NCI-H82 treated with DMSO at 0.1 percent for 48 hours (cell line): Measurements from ENCODE around the gene NFIX.

Source experiments
- DNase-seq: peaks from one replicate; lab custom pipeline; 2025; ENCODE audit not compliant: unreplicated experiment; lab: John Stamatoyannopoulos, UW

Gene NFIX

DNA sequence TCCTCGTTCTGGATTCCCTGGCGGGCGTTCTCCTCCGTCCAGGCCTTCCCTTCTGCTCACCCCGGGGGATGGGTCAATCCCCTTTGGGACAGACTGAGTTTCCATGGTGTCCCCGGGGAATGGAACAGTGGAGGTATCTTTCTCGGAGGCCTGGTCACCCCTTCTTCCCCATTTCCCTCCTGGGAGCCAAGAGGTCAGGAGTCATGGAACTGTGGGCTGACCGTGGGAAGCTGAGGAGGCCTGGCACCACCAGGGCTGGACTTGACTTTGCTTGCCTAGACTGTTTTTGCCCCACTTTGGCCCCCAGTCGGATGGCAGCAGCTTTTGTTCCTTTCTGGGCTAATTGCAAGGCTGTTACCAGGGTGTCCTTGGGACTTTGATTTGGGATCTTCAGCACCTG lies 124.8 kb downstream of the NFIX start:
- no peak for DNase-seq

DNA sequence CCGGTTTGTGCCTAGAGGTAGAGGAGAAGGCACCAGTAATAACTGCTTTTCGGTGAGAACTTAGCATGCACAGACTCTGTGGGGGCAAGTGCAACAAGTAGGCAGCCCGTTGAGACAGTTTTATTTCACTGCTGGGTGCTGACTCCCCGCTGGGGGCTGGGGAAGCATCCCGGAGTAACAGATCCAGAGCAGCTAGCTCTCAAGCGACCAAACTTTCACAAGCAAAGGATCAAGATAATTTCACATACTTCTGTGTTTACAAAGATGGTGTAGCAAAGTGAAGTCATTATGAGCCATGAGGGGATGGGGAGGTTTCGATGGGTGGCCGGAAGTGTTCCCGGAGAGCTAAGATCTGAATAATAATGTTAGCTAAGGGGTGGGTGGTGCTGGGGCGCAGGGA lies 125.5 kb downstream of the NFIX start:
- DNase-seq: no peak

DNA sequence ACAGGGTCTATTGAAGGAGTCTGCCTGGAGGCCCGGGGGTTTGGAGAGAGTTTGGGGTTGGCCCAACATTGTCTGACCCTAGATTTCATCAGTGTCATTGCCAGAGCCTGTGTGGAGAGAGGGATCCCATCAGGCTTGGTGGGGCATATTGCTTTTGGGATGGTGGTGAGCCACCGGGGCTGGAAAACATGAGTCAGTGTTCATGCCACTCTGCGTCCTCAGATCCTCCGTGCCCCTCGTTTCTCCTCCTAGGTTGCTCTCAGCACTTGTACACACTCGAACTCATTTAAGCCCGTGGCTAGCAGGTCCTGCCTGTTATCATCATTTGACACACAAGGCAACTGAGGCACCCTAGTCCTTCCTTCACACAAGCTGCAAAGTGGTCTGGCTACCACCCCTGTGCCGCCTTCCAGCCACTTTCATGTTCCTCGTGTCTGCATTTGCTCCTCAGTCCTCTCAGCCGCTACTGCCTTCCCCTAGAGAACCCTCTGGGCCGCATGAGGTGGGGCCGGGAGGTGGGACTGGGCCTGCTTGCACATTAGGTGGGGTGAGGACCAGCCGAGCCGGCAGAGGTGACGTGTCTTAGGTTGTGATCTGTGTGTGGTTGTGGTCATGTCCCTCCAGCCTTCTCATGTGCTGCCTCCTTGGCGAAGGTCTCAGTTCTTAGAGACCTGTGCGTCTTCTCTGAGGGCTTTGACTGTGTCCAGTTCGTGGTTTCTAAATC lies 126.4 kb downstream of the NFIX start:
- DNase-seq: no peak

DNA sequence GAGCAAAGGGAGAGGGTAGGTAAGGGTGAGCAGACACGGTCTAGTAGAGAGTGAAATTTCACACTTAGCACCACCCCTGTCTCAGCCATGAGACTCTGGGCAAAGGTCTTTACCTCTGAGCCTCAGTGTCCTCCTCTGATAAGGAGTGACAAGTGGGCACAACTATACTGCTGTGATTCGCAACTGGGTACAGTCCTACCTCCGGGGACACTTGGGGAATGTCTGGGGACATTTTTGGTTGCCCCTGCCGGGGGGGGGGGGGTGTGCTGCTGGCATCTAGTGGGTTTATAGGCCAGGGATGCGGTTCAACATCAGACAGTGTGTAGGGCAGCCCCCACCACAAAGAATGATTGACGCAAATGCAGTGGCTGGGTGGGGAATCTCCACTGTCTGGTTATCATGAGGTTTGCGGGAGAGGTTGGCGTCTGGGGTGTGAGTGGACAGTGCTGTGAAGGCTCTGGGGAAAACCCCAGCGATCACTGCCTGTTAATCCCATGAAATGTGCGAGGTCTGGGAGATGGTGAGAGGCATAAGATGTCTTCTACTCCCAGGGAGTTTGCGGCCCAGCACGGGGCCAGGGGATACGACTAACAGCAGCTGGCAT lies 127.1 kb downstream of the NFIX start:
- DNase-seq: no peak

DNA sequence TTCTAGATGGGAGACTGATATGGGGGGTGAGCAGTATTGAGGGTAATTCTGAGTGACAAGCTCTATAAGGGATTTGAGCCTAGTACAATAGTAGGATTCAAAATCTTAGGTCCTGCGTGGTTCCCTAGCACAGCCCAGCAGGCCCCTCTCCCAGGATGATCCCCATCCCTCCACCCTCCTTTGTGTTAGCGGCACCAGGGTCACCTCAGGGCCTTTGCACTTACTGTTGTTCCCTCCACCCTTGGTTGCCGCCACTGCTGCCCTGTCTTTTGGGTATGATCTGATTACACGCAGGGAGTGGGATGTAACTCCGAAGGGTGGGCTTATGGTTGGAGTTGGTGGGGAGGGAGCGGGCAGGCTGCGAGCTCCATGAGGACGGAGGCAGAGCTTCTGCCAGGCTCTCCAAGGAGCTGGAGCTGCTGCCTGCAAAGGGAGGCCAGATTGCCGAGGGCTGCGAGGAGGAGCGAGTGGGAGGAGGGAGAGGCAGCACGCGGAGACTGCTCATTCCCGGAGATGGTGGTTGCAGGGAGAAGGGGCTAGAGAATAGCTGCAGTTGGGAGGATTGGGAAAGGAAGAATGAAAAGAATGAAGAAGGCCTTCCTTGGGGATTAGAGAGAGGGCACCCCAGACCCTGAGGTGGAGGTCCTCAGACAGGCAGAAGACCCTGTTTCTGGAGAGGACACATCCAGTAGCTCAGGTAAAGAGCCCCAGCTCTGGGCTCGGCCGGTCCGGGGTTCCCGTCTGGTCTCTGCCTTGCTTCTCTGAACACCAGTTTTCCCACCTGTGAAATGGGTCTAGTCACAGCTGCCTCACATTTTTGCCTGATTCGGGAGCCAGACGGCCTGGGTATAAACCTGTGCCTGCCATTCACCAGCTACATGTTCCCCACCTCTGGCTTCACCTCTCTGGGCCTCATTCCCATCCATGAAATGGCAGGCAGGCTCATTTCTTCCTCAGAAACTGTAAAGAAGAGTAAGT lies 128.0 kb downstream of the NFIX start:
- no peak for DNase-seq

DNA sequence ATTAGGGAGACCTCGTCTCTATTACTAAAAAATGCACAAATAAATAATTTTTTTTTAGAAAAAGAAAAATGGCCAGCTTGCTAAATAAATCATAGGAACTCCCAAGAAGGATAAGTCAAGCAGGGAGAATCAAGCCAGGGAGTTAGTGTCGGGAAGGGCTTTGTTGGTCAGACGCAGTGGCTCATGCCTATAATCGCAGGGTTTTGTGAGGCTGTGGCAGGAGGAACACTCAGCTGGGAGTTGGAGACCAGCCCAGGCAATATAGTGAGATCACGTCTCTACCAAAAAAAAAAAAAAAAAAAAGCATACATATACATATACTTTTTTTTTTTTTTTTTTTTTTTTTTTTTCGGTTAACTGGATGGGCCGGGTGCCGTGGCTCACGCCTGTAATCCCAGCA lies 131.8 kb downstream of the NFIX start:
- DNase-seq: no peak

DNA sequence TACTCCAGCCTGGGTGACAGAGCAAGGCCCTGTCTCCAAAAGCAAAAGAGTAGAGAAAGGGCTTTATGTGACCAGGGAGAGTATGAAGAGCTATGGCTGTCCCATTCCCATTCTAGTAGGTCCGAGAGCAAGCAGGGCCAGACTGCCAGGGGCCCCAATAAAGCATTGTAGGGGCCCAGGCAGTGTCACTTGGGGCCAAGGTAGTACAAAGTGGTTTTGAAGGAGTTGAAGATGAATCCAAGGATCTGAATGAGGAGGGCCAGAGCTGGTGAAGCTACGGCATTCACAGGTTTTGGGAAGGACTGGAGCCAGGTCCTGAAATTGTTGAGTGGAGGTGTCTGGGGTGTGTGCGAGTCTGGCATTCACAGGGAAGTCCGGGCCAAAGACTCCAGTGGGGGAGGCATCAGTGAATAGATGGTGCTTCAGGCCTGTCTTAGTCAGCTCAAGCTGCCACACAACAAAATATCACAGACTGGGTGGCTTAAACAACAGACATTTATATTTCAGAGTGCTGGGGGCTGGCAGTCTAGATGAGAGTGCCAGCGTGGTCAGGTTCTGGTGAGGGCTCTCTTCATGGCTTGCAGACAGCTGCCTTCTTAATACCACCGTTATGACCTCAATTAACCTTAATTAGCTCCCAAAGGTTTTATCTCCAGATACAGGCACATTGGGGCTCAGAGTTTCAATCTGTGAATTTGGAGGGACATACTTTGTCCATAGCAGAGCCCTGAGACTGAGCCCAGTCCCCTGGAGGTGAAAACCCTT lies 132.7 kb downstream of the NFIX start:
- no peak for DNase-seq

DNA sequence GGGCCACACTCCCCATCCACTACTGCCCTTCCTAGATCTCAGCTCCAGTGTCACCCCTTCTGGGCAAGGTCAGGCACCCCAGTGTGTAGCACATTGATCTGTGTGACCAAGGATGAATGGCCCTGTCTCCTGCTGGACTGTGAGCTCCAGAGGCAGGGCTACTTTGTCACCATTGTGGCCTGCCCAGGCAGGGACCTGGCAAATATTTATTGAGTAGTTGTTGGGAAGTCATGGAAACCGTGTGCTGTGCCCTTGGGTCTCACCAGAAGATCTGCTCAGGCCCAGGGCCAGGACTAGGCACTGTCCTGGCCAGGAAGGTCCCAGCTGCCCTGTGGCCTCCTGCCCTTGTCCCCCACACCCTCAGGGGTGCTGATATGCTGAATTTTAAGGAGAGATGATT lies 133.3 kb downstream of the NFIX start:
- DNase-seq: no peak

DNA sequence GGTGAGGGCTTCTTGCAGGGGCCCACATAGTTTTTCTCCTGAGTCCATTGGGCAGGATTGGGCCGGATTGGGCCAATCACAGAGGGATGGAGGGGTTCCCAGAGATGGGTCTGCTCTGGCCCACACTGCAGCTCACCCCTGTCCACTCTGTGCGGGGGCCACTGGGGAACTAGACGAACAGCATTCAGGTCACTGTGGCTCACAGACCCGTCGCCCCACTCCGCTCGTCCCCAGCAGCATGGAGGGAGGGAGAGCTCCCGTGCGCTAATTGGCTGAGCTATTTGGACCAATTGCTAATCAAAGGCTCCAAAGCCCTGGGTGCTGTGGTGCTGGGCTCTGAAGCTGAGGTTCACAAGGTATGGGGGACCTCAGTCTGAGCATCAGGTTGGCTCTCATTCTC lies 134.1 kb downstream of the NFIX start:
- no peak for DNase-seq

DNA sequence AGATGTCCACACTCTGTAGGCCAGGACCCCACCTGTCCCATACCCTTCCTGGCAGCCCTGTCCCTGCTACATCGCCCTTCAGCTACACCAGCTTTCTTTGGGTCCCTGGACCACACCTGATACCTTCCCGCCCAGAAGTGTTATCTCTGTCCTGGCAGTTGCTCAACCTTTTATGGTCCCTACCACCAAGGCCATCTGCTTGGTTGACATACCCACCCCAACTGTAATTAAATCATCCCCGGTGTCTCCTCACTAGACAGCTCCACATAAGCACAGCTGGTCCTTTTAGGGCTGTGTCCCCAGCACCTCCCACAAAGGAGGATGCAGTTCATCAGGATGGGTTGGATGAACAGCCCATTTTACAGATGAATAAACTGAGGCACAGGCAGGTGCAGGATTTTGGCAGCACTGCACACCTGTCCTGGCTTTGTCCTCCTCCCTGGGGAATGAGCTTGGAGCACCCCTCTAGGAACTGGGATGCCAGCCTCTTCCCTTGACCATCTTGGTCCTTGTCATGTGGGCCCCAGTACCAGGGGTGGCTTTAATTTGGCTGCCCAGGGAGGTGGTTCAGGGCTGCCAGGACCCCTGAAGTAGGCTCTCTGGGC lies 135.7 kb downstream of the NFIX start:
- no peak for DNase-seq

DNA sequence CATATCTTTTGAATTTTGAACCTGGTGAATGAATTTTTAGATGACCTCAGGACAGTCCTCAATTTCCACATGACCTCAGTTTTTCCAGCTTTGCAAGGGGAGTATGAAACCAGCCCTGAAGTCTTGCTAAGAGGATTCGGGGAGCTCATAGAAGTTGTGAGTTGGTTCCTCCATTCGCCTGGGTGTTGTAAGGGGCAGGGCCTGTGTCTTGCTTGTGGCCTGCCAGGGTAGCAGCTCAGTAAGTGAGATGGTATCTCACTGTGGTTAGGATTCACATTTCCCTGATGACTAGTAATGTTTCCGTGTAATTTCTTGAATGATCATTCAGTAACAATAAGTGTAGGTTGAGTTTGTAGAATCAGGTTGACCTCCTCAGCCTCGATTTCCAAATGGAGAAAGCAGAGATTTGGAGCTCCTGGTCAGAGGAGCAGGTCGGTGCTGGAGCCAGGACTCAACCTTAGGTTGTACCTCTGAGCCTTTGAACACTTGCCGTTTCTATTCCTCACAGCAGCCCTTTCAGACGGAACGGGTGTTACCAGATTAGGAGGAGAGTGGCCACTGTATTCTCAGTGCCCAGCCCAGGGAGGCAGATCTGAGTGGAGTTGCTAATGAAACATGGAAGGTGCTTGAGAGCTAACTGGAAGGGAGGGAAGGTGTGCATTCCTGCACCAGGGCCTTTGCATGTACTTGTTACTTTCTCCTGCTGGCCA lies 137.4 kb downstream of the NFIX start:
- DNase-seq: no peak

DNA sequence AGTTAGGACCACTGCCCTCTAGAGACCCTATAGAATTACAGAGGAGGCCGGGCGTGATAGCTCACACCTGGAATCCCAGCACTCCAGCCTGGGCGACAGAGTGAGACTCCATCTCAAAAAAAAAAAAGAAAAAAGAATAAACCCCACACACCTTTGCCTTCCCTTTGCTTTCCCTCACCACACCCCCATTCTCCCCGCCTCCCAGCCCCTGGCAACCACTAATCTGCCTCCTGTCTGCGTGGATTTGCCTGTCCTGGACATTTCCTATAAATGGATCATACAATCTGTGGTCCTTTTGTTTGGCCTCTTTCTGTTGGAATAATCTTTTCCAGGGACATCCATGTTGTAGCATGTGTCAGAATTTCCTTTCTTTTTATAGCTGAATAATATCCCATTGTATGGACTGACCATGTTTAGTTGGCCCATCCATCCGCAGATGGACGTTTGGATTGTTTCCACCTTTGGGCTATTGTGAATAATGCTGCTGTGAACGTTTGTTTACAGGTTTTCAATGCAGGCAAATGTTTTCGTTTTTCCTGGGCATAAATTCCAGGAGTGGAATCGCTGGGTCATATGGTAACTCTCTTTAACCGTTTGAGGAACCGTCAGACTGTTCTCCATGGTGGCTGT lies 138.1 kb downstream of the NFIX start:
- DNase-seq: no peak

DNA sequence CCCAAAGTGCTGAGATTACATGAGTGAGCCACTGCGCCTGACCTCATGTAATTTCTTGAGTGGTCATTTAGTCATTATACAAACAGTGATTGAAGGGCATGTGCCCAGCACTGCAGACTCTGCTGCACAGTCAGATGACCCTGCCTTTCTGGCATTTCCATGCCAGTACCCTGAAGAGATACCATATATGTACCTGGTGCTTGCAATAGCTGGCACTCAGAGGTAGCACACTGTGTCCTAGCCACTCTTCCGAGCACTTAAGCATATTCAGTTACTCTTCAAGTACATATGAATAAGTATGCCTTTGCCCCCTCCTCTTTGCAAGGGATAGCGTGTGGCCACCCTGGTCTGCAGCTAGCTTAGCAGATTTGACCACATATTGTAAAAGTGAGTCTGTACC lies 139.4 kb downstream of the NFIX start:
- DNase-seq: no peak

DNA sequence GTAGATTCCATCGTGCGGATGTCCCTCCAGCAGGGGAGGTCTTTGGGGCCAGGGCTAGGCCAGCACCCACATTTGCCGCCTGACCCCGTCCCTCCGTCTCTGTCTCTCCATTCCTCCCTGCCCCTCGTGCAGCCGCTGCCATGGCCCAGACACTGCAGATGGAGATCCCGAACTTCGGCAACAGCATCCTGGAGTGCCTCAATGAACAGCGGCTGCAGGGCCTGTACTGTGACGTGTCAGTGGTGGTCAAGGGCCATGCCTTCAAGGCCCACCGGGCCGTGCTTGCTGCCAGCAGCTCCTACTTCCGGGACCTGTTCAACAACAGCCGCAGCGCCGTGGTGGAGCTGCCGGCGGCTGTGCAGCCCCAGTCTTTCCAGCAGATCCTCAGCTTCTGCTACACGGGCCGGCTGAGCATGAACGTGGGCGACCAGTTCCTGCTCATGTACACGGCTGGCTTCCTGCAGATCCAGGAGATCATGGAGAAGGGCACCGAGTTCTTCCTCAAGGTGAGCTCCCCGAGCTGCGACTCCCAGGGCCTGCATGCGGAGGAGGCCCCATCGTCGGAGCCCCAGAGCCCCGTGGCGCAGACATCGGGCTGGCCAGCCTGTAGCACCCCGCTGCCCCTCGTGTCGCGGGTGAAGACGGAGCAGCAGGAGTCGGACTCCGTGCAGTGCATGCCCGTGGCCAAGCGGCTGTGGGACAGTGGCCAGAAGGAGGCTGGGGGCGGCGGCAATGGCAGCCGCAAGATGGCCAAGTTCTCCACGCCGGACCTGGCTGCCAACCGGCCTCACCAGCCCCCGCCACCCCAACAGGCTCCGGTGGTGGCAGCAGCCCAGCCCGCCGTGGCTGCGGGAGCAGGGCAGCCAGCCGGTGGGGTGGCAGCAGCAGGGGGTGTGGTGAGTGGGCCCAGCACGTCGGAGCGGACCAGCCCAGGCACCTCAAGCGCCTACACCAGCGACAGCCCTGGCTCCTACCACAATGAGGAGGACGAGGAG lies 140.1 kb downstream of the NFIX start:
- no peak for DNase-seq

DNA sequence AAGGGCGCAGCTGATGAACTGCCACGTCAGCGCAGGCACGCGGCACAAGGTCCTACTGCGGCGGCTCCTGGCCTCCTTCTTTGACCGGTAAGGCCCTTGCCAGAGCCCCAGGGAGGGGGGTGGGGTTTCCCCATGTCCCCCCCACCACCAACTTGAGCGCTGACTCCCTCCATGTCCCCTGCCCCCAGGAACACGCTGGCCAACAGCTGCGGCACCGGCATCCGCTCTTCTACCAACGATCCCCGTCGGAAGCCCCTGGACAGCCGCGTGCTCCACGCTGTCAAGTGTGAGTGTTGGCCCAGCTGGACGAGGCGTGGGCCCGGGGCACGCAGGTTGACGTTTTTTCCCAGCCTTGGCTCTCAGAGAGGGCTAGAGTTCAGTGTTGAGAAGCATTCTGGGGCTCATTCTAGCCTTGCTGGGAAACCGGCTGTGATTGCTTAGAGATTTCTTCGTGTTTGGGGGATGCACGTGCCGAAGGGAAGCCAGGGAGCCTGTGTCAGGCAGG lies 142.1 kb downstream of the NFIX start:
- no peak for DNase-seq

DNA sequence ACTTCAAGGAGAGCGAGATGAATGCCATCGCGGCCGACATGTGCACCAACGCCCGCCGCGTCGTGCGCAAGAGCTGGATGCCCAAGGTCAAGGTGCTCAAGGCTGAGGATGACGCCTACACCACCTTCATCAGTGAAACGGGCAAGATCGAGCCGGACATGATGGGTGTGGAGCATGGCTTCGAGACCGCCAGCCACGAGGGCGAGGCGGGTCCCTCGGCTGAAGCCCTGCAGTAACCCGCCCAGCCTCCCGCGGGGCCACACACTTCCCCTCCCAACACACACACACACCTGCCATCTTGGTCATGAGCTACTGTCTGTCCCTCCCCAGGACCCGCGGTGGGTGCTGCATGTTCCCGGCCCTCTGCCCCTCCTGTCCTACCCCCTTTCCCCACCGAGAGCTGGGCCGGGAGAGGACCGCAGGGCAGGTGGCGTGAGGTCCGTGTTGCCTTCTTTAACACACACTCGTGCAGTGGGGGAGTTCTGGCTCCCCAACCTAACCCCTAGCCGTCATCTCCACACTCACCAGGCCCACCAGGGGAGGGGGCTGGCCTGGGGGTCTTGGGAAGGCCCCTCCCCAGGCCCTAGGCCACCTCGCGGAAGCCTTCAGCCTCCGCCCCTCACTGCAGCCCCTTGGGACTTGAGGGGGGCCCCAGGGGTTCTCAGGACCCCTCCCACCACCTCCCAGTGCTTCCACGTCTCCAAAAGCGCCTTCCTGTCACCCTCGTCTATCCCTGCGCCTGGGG lies 143.1 kb downstream of the NFIX start:
- no peak for DNase-seq

DNA sequence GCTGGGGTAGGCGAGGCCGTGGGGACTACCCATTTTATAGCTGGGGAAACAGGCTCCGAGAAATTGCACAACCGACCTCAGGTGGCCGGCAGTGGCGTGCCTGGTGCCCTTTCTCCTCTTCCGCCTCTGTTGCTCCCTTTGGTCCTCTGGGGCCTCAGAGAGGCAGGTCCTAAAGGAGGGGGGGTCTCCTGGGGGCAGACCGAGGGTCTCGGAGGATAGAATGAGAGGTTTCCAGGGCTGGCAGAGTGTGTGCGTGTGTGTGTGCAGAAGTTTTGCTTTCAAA lies 143.6 kb downstream of the NFIX start:
- DNase-seq: no peak
